Hematopoietic multipotent progenitor cell treated with erythropoietin and hydrocortisone succinate and interleukin-3 and kit ligand, for 17 days (in vitro differentiated cells): ENCODE results near the gene CCDC184.
"Not testable (repeated sequence)": the region's sequence is repeated elsewhere in the genome, so short reads cannot be mapped to it uniquely, and the experiment has no call there.

Source experiments
- DNase-seq: peaks from one replicate; pipeline ENCODE4 v3.0.0-alpha.2; 2015; ENCODE audit warnings: low spot score

Gene CCDC184

DNA sequence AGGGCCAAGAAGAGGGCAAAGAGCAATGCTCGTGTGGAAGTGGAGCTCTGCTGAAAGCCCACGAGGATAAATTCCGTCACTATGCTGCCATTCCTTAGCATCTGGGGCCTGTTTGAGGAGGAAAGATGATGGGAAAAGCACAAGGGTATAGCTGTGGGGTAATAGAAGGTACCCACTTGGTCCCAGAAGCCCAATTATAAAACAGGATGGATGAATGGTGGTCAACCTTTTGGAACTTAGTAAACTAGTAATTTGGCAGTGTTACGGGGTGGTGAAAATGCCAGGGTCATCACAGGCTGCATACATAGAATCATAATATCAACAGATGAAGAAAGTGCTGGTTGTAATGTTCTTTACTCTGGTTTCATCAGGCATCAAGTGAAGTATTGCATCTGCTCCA lies 19.7 kb downstream of the CCDC184 start, which contains the start of gene OR10AD1:
Gene OR10AD1, minus strand, starts transcription at position 101 of the 400 bp plus-strand sequence. Its CDS starts 0 bp downstream, at position 101.
- no peak for DNase-seq

GRCh38 chr12:48209495-48209894 lies 26.1 kb downstream of the CCDC184 start:
- DNase-seq: not testable (repeated sequence)

DNA sequence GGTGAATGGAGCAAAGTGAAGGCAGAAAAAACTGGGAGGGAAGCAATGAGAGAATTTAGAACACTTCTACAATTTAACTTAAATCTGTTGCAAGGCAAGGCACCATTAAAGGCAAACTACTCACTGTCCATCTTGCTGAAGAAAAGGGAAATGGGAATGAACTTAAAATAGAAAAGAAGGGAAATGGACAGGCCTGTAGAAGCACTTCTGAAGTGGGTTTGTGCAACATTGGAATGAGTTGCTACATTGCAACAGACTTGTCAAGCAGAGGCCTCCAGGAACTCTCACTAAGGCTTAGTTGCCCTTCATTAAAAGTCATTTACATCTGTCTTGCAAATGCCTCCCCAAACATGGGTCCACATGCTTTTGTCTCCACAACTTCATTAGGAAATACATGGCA lies 33.3 kb downstream of the CCDC184 start:
- no peak for DNase-seq

DNA sequence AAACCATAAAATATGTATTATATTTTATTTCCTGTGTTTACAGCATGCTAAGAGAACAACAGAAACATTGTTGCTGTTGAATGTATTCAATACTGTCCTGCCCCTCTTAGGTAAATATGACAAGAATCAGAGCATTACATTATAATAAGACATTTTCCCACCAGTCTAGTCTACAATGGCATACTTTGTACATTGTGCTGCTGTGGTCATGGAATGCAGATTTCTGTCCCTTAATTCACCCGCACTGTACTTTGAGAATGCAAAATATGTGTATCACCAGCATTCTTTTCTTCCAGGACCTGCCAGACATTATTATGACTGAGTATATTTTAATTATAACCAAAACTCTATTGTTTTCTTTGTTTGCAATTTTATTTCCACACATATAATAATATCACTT lies 36.2 kb downstream of the CCDC184 start:
- DNase-seq: no peak

DNA sequence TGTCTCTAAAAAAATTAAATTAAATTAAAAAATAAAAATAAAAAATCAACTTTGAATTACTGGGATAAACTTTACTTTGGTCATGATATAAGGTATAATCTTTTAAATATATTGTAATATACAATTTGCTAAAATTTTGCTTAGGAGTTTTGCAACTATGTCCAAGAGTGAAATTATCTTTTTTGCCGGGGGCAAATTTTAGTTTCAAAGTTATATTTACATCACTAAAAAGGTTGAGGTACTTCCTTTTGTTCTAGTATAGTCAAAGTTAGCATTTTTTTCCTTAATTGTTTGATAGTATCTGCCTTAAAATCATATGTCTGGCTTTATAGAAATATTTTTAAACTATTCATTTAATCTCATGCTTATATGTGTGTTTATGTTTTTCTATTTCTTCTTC lies 37.3 kb downstream of the CCDC184 start:
- DNase-seq: no peak

DNA sequence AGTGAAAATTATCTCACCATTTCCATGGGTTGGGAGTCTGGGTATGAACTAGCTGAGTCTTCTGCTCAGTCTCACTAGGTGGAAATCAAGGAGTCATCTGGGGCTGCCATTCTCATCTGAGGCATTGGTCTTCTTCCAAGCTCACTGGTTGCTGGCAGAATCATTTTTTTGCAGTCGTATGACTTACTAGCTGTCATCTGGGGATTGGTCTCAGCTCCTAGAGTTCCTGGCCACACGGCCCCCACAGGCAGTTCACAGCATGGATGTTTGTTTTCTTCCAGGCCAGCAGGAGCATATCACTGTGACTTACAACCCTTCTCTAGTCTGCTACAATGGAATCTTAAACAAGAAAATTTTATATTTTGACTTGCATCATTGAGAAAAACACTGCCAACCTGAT lies 38.2 kb downstream of the CCDC184 start:
- DNase-seq: no peak

DNA sequence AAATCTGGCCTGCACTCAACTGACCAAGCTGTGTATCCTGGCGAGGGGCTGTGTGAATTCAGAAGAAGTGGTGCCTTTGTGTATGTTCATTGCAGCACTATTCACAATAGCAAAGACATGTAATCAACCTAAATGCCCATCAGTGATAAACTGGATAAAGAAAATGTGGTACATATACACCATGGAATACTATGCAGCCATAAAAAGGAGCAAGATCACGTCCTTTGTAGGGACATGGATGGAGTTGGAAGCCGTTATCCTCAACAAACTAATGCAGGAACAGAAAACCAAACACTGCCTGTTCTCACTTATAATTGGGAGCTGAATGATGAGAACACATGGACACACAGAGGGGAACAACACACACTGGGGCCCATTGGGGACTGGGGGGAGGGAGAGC lies 41.1 kb downstream of the CCDC184 start:
- not testable (repeated sequence) for DNase-seq

DNA sequence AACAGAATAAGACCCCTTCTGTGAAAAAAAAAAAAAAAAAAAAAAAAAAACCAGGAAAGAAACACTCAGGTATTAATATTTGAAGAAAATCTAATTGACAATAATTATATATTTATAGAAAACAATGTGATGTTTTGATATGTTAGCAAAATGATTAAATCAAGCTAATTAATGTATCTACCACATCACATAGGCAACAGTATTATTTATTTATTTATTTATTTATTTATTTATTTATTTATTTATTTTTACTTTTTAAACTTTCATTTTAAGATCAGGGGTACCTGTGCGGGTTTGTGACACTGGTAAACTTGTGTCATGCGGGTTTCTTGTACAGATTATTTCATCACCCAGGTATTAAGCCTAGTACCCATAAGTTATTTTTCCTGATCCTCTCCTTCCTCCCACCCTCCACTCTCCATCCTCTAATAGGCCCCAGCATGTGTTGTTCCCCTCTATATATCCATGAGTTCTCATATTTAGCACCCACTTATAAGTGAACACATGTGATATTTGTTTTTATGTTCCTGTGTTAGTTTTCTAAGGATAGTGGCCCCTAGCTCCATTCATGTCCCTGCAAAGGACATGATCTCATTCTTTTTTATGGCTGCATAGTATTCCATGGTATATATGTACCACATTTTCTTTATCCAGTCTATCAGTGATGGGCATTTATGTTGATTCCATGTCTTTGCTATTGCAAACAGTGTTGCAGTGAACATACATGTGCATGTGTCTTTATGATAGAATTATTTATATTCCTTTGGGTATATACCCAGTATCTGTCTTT lies 47.9 kb downstream of the CCDC184 start:
- DNase-seq: not testable (repeated sequence)
